ENCODE measurements around the gene SLC5A5.

Gene SLC5A5

DNA sequence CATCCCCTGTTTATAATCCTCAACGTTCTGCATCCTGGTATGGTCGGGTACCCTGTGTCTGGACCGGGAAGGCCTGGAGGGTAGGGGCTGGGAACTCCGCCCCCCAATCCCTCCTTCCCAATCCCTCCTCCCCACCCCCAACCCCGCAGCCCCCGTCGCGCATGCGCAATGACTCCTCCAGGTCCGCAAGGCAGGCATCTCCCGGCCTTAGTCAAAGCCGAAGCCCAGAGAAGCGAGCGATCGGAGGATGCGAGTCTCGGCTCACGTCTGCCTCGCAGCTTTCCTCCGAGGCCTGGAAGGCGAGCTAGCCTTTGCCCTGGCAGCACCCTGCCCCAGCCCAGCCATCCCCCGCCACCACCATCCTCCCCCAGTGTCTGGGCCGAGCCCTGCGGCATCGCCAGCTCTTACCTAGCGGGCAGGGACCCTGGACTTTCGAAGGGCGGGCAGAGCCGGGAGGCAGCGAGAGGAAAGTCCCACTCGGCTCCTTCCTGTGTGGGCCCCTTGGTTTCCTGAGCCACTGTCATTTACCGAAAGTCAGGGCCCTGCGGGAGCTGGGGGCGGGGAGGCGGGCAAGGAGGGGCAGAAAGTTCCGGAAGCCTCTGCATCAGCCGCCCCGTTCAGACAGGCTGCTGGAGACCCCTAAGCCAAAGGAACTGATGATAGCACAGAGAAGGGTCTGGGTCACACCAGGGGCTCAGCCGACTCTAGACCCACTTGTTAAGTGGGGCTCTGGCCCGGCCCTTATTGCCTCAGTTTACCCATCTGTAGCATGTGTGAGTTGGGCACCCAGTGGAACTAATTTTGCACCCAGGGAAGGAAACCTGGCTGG is 24.0 kb upstream of the SLC5A5 start, which contains the start of gene JAK3:
Gene JAK3 (minus strand): TSS at position 445 of the 829 bp plus-strand sequence. CDS start 3,565 bp downstream, outside the sequence.
- no peak for FAIRE-seq

DNA sequence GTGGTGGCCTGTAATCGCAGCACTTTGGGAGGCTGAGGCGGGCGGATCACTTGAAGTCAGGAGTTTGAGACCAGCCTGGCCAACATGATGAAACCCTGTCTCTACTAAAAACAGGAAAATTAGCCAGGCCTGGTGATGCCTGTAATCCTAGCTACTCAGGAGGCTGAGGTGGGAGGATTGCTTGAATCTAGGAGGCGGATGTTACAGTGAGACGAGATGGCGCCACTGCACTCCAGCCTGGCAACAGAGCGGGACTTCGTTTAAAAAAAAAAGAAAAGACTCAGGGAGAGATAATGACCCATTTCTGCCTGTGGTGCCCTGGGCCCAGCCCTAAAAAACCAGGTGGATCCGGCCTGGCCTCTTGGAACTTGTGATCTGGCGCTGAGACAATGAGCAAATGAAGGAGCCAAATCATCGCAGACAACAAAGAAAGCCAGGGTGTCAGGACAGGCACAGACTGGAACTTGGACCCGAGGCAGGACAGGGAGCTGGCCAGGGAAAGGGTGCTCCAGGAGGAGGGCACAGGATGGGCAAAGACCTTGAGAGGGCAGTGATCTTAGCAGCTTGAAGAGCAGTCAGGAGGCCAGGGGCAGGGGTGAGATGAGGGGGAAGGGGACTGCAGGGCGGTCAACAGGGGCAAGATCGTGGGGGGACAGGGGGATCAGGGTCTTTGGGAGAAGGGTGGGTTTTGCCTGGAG is 23.0 kb upstream of the SLC5A5 start:
- no peak for FAIRE-seq

DNA sequence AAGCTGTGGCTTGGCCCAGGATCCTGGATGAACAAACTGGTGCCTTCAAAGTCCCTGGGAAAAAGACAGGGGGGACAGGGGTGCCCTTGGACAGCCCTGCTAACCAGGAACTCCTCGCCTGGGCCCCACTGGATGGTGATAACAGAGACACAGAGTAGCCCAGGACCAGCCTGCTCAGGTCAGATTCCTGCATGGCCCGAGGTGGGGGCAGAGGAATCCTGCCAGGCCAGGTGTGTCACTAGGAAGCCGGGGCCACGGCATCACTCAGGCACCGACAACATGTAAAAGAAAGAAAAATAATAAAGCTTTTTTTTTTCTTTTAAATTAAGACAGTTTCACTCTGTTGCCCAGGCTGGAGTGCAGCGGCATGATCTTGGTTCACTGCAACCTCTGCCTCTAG is 17.7 kb upstream of the SLC5A5 start:
- no peak for FAIRE-seq

DNA sequence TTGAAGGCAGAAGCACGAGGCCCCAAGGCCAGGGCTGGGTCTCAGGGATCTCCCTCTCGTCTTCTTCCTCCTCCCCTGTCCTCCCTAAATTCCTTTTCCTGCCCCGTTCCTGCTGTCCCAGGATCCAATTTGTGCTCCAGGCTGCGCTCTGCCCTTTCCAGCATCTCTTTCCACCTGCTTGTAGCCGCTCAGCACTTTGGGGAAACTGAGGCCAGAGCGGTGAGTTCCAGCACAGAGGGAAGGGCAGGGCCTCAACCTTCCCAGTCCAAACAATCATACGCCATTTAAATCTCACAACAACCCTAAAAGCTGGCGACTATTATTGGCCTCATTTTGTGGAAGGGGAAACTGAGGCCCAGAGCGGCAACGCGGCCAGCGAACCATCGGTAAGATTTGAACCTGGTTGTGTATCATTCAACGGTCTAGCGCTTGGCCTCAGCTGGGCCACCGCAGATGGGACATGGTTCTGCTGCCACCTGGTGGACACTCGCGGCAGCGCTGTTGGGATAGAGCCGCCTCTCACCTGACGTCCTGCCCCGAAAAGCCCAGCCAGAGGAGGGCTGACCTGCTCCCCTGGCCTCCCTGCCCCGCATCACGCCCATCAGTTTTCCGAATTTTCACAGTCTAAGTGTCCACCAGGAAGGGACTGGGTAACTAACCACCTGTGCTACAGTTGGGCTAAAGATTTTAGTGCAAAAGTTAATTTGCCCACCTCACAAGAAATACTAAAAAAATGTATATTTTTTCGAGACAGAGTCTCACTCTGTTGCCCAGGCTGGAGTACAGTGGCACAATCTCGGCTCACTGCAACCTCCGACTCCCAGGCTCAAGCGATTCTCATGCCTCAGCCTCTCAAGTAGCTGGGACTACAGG is 16.2 kb upstream of the SLC5A5 start:
- no peak for FAIRE-seq

DNA sequence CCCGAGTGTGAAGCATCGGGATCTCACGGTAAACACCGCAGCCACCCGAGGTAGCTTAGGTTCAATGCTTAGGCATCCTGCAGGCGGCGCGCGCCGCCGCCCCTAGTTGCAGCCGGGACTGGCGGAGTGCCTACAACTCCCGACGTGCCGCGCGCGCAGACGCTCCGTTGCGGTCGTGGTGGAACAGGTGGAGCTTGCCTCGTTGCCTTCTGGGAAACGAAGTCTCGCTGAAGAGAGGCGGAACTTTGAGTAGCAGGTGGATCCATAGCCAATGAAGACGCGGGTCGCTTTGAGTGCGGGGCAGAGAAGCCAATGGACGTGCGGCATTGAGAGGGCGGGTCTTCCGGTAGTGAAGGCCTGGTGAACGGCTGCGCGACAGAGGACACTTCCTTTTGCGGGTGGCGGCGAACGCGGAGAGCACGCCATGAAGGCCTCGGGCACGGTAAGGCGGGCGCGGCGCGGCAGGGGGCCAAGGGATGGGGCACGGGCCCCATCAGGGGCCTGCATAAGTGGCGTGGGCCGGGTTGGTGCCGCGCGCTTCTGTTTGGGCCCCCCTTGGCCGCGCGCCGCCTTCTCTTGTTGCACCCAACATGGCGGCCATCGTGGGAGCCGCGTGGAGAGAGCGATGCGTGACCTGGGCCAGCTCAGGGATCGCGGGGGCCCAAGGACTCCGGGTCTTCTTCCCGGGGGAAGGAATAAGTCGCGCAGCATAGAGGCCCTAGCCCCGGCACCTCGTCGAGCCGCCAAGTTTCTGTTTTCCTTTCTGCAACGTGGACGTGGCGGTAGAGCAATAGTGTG is 12.0 kb upstream of the SLC5A5 start, which contains the start of gene RPL18A:
Gene RPL18A (plus strand): TSS at position 378 of the 798 bp plus-strand sequence. CDS start 47 bp downstream, at position 425.
- peak; percentile 86 for FAIRE-seq

DNA sequence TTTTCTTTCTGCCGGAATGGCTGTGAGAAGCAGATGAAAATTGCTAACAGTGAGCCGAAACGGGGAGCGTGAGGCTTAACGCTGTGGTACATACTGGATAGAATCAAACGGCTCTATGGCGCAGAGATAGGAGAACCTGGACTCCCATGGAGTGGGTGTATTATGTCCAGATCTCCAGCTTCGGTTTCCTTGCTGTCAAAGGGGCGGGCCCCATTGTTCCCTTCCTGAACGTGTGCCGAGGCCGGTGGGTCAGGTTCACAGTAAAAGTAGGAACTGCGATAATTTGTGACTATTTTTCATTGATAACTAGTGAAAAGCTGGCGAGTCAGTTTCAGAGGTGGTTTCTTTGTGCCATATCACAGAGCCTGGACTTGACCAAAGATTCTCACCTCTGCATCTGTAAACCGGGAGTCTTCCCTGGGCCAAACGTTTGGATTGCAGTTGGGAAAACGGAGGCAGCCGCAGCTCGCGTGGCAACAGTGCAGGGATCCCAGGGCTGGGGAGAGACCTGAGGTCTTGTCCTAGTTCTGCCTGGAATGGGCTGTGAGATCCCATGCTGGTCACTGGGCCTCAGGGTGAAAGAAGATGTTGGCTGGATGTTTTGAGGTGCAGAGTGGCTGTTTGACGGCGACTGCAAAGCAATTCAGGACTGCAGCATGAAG is 11.3 kb upstream of the SLC5A5 start:
- no peak for FAIRE-seq

DNA sequence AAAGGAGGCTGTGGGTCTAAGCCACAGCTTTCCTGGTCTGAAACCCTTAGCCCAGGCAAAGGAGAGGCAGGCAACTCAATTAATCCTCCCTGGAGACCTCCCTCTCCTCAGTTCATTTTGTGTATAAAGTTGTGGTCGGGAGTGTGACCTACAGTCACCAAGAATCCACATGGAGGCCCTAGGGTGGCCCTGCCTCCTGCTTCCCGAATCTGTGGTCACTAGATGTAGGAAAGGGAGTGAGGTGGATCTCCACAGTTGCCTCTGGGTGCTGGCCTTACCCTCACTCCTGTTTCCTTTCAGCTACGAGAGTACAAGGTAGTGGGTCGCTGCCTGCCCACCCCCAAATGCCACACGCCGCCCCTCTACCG is 10.8 kb upstream of the SLC5A5 start:
- no peak for FAIRE-seq

DNA sequence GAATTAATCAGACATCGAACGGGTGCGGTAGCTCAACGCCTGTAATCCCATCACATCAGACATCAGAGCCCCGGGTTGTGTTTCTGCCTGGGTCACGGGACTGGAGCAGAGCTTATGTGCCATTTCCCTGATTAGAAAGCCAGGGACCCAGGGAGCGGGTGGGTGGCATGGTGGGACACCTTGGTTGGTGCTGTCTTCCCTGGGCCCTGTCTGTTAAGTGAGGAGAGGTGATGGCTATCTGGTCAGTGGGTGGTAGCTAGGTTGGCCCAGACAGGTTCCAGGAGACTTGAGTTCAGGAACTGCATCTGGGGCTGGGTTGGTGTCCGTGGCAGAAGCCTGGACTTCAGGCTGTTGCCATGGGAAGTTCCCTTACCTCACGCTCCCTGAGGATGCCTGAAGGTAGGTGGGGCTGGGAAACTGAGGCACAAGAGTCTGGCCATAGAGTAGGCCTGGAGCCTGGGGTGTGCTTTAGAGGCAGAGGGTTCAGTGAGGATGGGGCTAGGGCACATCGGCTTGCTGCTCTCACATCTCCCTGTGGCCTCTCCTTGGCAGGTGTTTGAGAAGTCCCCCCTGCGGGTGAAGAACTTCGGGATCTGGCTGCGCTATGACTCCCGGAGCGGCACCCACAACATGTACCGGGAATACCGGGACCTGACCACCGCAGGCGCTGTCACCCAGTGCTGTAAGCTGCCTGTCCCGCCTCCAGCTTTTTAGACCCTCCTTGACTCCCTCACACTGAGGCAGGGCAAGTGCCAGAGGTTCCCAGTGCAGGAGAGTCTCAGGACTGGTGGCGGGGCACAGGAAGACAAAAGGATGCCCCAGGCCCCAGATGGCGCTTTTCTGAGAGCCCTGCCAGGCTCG is 10.0 kb upstream of the SLC5A5 start:
- FAIRE-seq = no peak

DNA sequence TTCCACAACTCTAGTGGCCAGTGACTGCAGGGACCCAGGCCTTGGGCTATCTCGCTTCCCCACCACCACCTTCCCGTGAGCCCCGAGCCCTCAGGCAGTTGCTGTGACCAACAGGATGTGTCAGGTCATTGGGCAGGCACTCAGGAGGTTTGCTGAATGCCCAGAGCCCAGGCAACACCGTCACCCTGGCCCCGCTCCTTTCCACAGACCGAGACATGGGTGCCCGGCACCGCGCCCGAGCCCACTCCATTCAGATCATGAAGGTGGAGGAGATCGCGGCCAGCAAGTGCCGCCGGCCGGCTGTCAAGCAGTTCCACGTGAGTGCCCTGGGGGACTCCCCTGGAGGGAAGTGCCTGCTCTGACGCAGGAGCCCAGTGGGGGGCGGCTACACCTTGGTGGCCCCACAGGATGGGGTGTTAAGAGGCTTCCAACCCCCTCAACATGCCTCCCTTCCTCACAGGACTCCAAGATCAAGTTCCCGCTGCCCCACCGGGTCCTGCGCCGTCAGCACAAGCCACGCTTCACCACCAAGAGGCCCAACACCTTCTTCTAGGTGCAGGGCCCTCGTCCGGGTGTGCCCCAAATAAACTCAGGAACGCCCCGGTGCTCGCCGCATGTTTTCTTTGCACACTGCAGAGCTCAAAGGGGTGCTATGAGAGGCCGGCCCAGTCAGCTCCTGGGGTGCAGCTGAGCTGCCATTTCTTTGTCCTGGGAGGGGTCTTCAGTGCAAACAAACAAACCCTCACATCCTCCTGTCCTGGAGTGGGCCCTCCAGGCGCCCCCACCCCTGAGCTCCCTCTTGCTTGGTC is 8.8 kb upstream of the SLC5A5 start:
- no peak for FAIRE-seq

DNA sequence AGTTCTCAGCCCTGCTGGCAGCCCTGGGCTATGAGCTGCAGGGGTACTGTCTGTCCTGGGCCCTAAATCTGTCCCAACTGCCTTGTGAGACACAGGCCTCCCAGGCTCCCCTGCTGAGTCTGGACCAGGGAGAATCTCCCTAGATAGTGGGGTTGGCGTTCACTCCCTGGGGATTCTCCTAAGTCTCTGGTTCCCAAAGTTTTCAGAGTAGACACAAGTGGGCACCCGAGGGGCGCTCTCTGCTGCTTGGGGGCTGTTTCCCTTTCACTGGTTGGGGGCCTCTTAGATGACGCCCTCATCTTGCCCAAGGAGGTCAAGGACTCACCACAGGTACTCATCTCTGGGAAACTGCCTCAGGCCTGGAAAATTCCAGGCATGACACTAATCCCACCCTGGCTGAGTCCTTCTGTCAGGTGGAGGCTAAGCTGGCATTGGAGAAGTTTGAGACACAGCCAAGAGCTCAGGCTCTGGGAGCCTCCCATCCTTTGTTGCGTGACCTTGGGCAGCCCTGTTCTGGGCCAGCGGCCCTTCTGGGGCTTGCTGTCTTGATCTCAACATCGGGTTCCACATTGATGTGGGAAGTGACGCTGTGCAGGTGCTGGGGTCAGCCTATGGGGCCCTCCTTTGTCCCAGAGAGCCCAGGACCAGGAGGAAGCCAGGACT is 8.1 kb upstream of the SLC5A5 start:
- no peak for FAIRE-seq

DNA sequence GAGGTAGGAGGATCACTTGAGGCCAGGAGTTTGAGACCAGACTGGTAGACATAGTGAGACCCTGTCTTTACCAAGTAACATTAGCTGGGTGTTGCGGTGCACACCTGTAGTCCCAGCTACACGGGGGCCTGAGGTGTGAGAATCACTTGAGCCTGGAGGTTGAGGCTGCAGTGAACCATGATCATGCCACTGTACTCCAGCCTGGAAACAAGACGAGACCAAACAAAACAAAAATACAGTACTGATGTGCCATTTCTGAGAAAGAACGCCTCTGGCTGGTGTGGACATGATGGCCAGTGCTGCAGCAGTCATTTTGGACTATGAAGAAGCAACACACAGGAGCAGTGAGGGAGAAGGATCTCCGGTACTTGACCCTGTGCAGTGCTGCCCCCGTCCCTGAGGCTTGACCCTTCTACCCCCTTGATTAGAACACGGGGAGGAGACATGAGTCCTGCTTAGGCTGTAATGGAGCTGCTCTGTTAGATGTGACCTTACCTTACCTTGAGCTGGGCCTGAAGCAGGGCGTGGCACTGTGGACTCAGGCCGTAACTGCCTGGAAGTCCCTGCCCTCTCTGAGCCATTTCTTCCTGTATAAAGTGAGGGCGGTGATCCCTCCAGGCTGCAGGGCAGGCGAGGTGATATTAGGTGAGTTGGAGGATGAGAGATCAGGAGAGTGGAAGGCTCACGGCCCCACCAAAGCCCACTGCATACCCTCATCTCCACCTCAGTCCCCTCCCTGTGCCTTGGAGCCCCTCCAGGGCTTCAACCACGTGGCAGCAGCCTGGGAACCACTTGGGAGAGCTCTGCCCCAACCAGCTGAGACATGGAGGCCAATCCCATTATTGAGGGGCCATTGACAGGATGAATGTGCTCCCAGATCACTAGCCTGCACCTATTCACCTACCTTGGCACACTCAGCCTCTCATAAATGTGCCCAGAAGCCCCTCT is 6.1 kb upstream of the SLC5A5 start:
- no peak for FAIRE-seq

DNA sequence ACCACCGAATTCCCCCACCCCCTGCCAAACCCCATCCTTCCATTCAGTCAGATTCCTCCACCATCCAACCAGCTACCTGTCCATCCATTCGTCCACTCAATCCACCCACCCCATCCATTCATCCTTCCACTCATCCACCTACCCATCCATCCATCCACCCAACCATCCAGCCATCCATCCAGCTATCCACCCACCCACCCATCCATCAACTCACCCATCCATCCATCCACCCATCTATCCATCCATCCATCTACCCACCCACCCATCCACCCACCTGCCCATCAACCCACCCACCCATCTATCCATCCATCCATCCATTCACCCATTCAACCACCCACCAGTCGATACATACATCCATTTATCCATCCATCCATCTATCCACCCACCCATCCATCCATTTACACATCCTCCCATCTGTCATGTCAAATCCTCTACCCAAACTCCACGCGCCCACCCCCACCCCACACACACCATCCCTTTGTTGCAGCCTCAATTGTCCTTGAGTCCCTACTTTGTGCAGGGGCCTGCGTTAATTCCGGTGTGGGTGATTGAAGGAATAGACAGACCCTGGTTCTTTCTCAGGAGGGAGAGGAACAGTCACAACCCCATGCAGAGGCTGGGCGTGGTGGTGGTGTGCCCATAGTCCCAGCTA is 5.3 kb upstream of the SLC5A5 start:
- no peak for FAIRE-seq

DNA sequence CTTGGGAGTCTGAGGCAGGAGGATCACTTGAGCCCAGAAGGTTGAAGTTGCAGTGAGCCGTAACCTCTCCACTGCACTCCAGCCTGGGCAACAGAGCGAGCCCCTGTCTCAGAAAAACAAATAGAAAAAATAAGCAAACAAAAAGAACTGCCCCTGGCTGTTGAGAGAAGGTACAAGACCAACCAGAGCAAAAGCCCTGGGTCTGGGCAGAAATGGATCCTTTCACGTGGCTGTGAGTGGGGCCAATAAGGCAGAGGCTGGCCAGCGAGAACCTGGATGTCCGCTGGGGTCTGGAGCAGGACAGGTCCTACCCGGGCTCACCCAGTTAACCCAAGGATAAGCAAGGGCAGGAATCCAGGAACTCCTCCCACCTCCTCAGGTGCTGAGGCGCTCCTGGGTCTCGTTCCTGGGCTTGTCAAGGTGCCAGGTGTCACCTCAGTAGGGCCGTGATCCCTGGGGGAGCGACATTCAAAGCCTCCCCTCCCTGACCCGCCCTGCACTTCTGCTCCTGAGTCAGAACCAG is 4.7 kb upstream of the SLC5A5 start:
- no peak for FAIRE-seq

DNA sequence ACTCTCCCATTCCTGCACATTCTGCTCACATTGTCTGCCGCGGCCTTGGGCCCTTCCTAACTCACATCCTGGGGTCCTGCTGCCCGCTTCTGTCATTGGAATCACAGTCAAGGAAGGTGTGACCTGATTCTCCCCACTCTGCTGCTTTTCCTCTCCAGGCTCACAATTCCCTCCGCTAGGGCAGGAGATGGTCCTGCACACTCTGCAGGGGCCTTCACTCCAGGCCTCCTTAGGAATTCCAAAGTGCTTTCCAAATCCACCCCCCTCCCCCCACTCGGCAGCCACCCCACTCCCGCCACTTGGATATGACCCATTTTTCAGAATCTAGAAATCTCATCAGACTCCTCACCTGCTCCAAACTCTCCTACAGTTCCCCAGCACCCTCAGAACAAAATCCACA is 3.1 kb upstream of the SLC5A5 start:
- FAIRE-seq = no peak

DNA sequence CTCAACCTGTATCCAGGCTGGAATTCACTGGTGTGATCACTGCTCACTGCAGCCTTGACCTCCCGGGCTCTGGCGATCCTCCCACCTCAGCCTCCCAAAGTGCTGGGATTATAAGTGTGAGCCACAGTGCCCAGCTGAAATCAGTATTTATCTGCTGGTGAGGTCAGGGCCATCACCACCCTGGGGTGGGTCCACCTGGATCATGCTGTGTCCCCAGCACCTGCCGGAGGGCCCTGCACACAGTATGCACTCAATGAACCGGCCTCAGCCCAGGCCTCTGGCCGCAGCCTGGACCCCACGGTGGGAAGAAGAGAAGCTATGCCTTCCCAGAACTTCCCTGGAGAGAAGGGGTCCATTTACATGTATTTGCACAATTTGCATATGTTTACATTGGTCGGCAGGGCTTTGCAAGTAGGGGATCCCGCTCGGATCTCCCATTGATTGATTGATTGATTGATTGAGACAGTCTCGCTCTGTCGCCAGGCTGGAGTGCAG is 2.6 kb upstream of the SLC5A5 start:
- no peak for FAIRE-seq

DNA sequence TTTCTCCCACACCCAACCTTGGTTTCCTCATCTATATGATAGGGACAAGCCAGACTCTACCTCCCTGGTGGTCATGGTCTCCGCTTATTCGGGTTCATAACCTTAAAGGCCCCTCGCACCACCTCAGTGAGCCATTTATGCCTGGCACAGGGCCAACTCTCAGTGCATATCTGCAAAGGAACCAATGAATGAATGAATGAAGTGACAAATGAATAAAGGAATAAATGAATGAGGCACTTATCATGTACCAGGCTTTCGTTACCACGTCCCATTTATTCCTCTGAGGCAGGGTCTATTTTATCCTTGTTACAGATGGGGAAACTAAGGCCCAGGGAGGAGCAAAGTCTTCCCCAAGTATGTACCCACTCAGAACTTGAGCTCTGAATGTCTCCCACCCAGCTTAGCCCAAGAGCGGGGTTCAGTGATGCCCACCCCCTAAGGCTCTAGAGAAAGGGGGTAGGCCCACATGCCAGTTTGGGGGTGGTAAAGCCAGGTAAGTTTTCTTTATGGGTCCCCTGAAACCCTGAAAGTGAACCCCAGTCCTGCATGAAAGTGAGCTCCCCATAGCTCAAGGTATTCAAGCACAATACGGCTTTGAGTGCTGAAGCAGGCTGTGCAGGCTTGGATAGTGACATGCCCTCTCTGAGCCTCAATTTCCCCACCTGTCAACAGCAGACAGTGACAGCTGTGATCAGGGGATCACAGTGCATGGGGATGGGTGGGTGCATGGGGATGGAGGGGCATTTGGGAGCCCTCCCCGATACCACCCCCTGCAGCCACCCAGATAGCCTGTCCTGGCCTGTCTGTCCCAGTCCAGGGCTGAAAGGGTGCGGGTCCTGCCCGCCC is 490 bp upstream of the SLC5A5 start:
- no peak for FAIRE-seq

Measured in islet of Langerhans (tissue), 1 donor.